Measurements from ENCODE around the gene TMEM42.
"Not testable (repeated sequence)": the region's sequence is repeated elsewhere in the genome, so short reads cannot be mapped to it uniquely, and the experiment has no call there.

The TMEM42 gene

DNA sequence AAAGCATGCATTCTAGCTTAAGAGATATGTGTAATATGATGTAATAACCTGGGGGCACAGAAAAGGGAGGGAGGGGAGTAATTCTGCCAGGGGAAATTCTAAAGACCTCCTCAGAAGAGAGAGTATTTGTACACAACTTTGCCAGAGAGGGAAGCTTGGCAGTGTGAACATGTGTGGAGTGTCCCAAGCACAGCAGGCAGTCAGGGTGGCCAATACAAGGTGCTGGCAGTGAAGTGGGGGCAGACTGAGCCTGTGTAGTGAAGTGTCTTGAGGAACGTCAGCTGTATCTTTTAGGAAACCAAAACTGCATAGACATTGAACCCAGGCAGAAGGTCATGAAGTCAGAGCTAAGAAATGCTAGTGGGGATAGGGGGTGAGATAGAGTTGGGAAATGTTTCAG, 29.7 kb upstream of the TMEM42 start:
- Histone ChIP-seq H3K27me3 (ENCODE audit: insufficient read depth, insufficient read length) (no peaks in the 10 kb centered on the region), H3K9ac (ENCODE audit: insufficient read length, low read depth) (no peak overlapping the region), H3K4me1 (ENCODE audit: insufficient read depth, insufficient read length) (no peaks in the 10 kb centered on the region), H3K4me3 (ENCODE audit: insufficient read length, low read depth) (no peak overlapping the region), H3K9me3 (ENCODE audit: insufficient read depth, low read length) (peaks cover 12% of the 10 kb centered on the region), H3K36me3 (ENCODE audit: insufficient read depth, insufficient read length, low read length) (peaks cover 68% of the 10 kb centered on the region)
- TF ChIP-seq YY1 (IDR thresholded peaks at IDR 0.05; ENCODE audit: insufficient read depth, insufficient read length) (no peak), ZNF274 (IDR thresholded peaks at IDR 0.05; ENCODE audit: low read depth, low read length) (no peak), SUZ12 (IDR thresholded peaks at IDR 0.05; ENCODE audit: extremely low read depth, insufficient read depth, insufficient read length) (no peak)
- DNase-seq (ENCODE audit: low read depth, low spot score), result no peak

DNA sequence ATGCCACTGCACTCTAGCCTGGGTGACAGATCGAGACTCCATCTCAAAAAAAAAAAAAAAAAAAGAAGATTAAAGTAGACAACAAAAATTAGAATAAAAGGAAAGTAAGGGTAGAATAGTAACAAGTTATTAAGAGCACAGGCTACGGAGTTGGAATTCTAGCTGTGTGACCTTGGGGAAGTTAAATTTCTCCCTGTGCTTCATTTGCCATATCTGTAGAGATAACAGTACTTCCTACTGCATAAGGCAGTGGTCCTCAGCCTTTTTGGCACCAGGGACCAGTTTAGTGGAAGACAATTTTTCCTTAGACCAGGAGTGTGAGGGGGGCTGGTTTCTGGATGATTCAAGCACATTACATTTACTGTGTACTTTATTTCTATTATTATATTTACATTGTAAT, 28.7 kb upstream of the TMEM42 start:
- Histone ChIP-seq H3K4me3 (ENCODE audit: insufficient read length, low read depth) (no peak overlapping the region), H3K4me1 (ENCODE audit: insufficient read depth, insufficient read length) (no peaks in the 10 kb centered on the region), H3K27me3 (ENCODE audit: insufficient read depth, insufficient read length) (no peaks in the 10 kb centered on the region), H3K36me3 (ENCODE audit: insufficient read depth, insufficient read length, low read length) (peaks cover 68% of the 10 kb centered on the region), H3K9ac (ENCODE audit: insufficient read length, low read depth) (no peak overlapping the region), H3K9me3 (ENCODE audit: insufficient read depth, low read length) (peaks cover 16% of the 10 kb centered on the region)
- TF ChIP-seq YY1 (IDR thresholded peaks at IDR 0.05; ENCODE audit: insufficient read depth, insufficient read length) (no peak), ZNF274 (IDR thresholded peaks at IDR 0.05; ENCODE audit: low read depth, low read length) (no peak), SUZ12 (IDR thresholded peaks at IDR 0.05; ENCODE audit: extremely low read depth, insufficient read depth, insufficient read length) (no peak)
- DNase-seq (ENCODE audit: low read depth, low spot score), result no peak

DNA sequence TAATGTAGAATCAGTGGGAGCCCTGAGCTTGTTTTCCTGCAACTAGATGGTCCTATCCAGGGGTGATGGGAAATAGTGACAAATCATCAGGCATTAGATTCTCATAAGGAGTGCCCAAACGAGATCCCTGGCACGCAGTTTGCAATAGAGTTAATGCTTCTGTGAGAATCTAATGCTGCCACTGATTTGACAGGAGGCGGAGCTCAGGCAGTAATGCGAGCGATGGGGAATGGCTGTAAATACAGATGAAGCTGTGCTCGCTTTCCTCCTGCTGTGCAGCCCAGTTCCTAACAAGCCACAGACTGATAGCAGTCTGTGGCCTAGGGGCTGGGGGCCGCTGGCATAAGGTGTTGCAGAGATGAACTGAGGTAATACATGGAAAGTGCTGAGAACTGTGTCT, 28.3 kb upstream of the TMEM42 start:
- H3K27me3 ChIP-seq (ENCODE audit: insufficient read depth, insufficient read length), result no peaks in the 10 kb centered on the region
- H3K9me3 ChIP-seq (ENCODE audit: insufficient read depth, low read length), result peaks cover 16% of the 10 kb centered on the region
- no peak overlapping the region for H3K4me3 ChIP-seq (ENCODE audit: insufficient read length, low read depth)
- H3K4me1 ChIP-seq (ENCODE audit: insufficient read depth, insufficient read length), result no peaks in the 10 kb centered on the region
- DNase-seq (ENCODE audit: low read depth, low spot score), result no peak
- no peak for TF ChIP-seq ZNF274 (IDR thresholded peaks at IDR 0.05; ENCODE audit: low read depth, low read length)
- no peak for TF ChIP-seq YY1 (IDR thresholded peaks at IDR 0.05; ENCODE audit: insufficient read depth, insufficient read length)
- TF ChIP-seq SUZ12 (IDR thresholded peaks at IDR 0.05; ENCODE audit: extremely low read depth, insufficient read depth, insufficient read length), result no peak
- no peak overlapping the region for H3K9ac ChIP-seq (ENCODE audit: insufficient read length, low read depth)
- H3K36me3 ChIP-seq (ENCODE audit: insufficient read depth, insufficient read length, low read length), result peaks cover 68% of the 10 kb centered on the region

DNA sequence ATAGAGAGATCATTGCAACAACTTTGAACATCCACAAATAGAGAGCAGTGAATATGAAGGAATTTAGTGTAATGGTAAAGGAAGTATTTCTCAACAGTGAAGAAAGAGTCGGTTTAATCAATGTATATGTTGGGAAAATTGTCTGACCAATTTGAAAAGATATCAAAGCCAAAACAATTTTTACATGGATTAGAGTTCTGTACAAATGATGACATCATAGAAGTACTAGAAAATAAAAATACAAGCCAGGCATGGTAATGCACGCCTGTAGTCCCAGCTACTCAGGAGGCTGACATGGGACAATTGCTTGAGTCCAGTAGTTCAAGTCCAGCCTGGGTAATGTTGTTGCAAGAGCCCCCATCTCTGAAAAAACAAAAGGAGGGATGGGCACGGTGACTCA, 26.0 kb upstream of the TMEM42 start:
- TF ChIP-seq SUZ12 (IDR thresholded peaks at IDR 0.05; ENCODE audit: extremely low read depth, insufficient read depth, insufficient read length), result no peak
- TF ChIP-seq ZNF274 (IDR thresholded peaks at IDR 0.05; ENCODE audit: low read depth, low read length), result no peak
- no peak overlapping the region for H3K4me3 ChIP-seq (ENCODE audit: insufficient read length, low read depth)
- peaks cover 16% of the 10 kb centered on the region for H3K9me3 ChIP-seq (ENCODE audit: insufficient read depth, low read length)
- no peak overlapping the region for H3K9ac ChIP-seq (ENCODE audit: insufficient read length, low read depth)
- DNase-seq (ENCODE audit: low read depth, low spot score), result no peak
- H3K4me1 ChIP-seq (ENCODE audit: insufficient read depth, insufficient read length), result no peaks in the 10 kb centered on the region
- H3K36me3 ChIP-seq (ENCODE audit: insufficient read depth, insufficient read length, low read length), result peaks cover 70% of the 10 kb centered on the region
- H3K27me3 ChIP-seq (ENCODE audit: insufficient read depth, insufficient read length), result no peaks in the 10 kb centered on the region

DNA sequence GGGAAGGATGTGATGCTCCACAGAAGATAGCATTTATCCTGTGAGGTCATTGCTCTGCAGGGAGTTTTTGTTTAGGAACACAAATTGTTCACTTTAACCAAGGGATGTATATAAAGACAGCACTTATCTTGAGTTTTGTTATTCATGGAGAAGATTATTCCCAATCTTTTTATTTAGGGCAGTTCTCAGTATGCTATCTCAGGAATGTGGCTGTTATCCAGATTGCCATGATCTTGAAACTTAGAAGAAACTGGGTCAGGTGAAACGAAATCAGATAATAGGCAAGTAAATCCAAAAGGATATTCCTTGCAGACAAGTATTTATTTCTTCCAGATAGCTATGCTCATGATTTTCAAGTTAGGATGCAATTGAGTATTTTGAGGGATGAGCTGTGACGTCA, 19.3 kb upstream of the TMEM42 start:
- no peak for DNase-seq (ENCODE audit: low read depth, low spot score)
- 0 out of 2 replicates have a peak, but pooled peaks cover under 1% of the 10 kb centered on the region for H3K9me3 ChIP-seq (ENCODE audit: insufficient read depth, low read length)
- no peak for TF ChIP-seq YY1 (IDR thresholded peaks at IDR 0.05; ENCODE audit: insufficient read depth, insufficient read length)
- no peak for TF ChIP-seq SUZ12 (IDR thresholded peaks at IDR 0.05; ENCODE audit: extremely low read depth, insufficient read depth, insufficient read length)
- TF ChIP-seq ZNF274 (IDR thresholded peaks at IDR 0.05; ENCODE audit: low read depth, low read length), result no peak
- H3K36me3 ChIP-seq (ENCODE audit: insufficient read depth, insufficient read length, low read length), result peaks cover 80% of the 10 kb centered on the region
- no peak overlapping the region for H3K9ac ChIP-seq (ENCODE audit: insufficient read length, low read depth)
- H3K27me3 ChIP-seq (ENCODE audit: insufficient read depth, insufficient read length), result no peaks in the 10 kb centered on the region
- H3K4me1 ChIP-seq (ENCODE audit: insufficient read depth, insufficient read length), result no peaks in the 10 kb centered on the region
- H3K4me3 ChIP-seq (ENCODE audit: insufficient read length, low read depth), result no peak overlapping the region

DNA sequence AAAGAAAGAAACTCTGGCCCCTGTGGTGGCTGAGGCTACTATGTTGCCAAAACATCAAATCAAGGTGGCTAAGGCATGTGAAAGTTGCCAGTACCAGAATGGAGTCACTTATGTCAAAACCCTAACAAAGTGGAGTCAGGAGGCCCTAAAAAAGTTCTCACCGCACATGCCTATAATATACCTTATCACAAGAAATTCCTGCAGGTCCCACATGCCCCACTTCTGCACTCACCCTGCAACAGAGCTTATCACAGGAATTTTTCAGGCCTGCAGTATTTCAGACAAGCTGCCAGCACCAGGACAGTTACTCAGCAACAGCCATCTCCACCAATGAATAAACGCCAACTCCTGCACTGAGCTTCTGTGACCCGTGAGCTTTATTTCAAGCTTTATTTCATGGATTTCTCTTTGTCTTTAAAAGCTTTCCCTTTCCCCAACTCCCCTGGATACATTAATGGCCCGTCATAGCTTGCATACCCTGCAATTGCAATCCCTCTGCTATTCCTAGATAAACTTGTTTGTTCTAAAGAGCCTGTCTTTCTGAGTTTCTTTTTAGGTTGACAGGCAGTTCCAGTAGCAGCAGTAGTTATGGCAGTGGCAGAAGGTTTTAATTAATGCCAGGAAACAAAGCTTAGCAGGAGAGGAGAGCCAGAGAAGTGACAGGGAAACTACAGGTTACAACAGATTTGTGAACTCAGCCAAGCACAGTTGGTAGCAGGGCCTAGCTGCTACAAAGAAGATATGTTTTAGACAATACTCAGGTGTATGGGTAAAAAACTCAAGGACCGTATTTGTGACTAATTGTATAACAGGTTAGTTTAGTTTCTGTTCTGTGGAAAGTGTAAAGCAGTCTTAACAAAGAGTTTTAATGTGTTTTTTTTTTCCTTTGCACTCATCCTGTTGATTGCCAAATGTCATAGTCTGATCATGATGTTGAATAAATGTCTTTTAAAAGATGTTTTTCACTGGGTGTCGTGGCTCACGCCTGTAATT, 15.9 kb upstream of the TMEM42 start:
- no peaks in the 10 kb centered on the region for H3K9me3 ChIP-seq (ENCODE audit: insufficient read depth, low read length)
- H3K4me1 ChIP-seq (ENCODE audit: insufficient read depth, insufficient read length), result no peaks in the 10 kb centered on the region
- no peak for TF ChIP-seq YY1 (IDR thresholded peaks at IDR 0.05; ENCODE audit: insufficient read depth, insufficient read length)
- TF ChIP-seq ZNF274 (IDR thresholded peaks at IDR 0.05; ENCODE audit: low read depth, low read length), result no peak
- no peak for TF ChIP-seq SUZ12 (IDR thresholded peaks at IDR 0.05; ENCODE audit: extremely low read depth, insufficient read depth, insufficient read length)
- DNase-seq (ENCODE audit: low read depth, low spot score), result no peak
- no peak overlapping the region for H3K4me3 ChIP-seq (ENCODE audit: insufficient read length, low read depth)
- no peaks in the 10 kb centered on the region for H3K27me3 ChIP-seq (ENCODE audit: insufficient read depth, insufficient read length)
- H3K9ac ChIP-seq (ENCODE audit: insufficient read length, low read depth), result no peak overlapping the region
- peaks cover 78% of the 10 kb centered on the region for H3K36me3 ChIP-seq (ENCODE audit: insufficient read depth, insufficient read length, low read length)

DNA sequence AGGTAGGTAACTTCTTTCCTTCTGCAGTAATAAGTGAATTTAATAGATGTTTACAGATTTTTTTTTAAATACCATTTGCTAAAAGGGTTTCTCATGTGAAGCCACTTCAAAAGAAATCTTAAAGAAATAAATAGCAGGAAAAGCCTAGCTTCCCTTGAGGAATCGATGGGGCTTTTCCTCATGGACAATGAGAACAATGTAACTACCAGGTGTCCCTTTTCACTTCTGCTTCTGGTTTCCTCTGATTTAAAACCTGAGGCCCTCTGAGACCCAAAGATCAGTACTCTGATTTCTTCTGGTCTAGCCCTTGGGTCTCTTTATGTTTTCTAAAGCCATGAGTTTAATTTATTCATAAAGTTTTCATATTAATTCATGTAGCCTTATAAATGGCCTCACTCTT, 13.1 kb upstream of the TMEM42 start:
- DNase-seq (ENCODE audit: low read depth, low spot score), result no peak
- TF ChIP-seq SUZ12 (IDR thresholded peaks at IDR 0.05; ENCODE audit: extremely low read depth, insufficient read depth, insufficient read length), result no peak
- no peak for TF ChIP-seq ZNF274 (IDR thresholded peaks at IDR 0.05; ENCODE audit: low read depth, low read length)
- no peak for TF ChIP-seq YY1 (IDR thresholded peaks at IDR 0.05; ENCODE audit: insufficient read depth, insufficient read length)
- Histone ChIP-seq H3K9ac (ENCODE audit: insufficient read length, low read depth) (no peak overlapping the region), H3K27me3 (ENCODE audit: insufficient read depth, insufficient read length) (no peaks in the 10 kb centered on the region), H3K4me1 (ENCODE audit: insufficient read depth, insufficient read length) (no peaks in the 10 kb centered on the region), H3K9me3 (ENCODE audit: insufficient read depth, low read length) (no peaks in the 10 kb centered on the region), H3K36me3 (ENCODE audit: insufficient read depth, insufficient read length, low read length) (peaks cover 75% of the 10 kb centered on the region), H3K4me3 (ENCODE audit: insufficient read length, low read depth) (no peak overlapping the region)

DNA sequence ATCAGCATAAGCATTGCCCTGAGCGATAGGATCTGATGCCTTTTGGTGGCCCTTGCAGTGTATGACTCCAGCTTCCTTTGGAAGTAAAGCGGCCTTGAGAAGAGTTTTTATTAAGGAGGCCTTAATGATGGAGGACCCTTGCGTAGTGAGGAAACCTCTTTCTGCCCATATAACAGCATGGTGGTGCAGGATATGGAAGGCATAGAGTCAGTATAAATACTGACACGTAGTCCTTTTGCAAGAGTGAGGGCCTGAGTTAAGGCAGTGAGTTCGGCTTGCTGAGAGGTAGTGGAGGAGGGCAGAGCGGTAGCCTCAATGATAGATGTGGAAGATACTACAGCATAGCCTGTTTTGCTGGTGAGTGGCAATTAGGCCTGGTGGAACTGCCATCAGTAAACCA, 5.0 kb upstream of the TMEM42 start:
- not testable (repeated sequence) for DNase-seq (ENCODE audit: low read depth, low spot score); H3K9me3 ChIP-seq (ENCODE audit: insufficient read depth, low read length); H3K4me1 ChIP-seq (ENCODE audit: insufficient read depth, insufficient read length); H3K27me3 ChIP-seq (ENCODE audit: insufficient read depth, insufficient read length); H3K9ac ChIP-seq (ENCODE audit: insufficient read length, low read depth); H3K4me3 ChIP-seq (ENCODE audit: insufficient read length, low read depth)
- H3K36me3 ChIP-seq (ENCODE audit: insufficient read depth, insufficient read length, low read length), result peaks cover 28% of the 10 kb centered on the region

Measured in NT2/D1 (cell line).